IPS DF 6.9 (cell line): Measurements from ENCODE around the gene NT5C3A.

ENCODE experiments used
- DNase-seq: peaks from one replicate; pipeline ENCODE4 v3.0.0-alpha.2; 2013; ENCODE audit warnings: low read depth, low spot score
- H3K27ac ChIP-seq: one replicate; pipeline ENCODE4 v1.5.1; 2013; ENCODE audit warnings: low read length, control low read depth
- H3K27me3 ChIP-seq: 2 replicates; pipeline ENCODE4 v1.6.1; 2013; ENCODE audit warnings: mild to moderate bottlenecking, low read length; ENCODE audit not compliant: control insufficient read depth, insufficient read depth
- H3K36me3 ChIP-seq: 2 replicates; pipeline ENCODE4 v1.6.1; 2013; ENCODE audit warnings: low read length; ENCODE audit not compliant: control insufficient read depth, insufficient read depth
- H3K4me1 ChIP-seq: 2 replicates; pipeline ENCODE4 v1.6.1; 2013; ENCODE audit warnings: low read length; ENCODE audit not compliant: control insufficient read depth, insufficient read depth
- H3K4me3 ChIP-seq: 2 replicates; pipeline ENCODE4 v1.5.1; 2013; ENCODE audit warnings: mild to moderate bottlenecking, low read length
- H3K9me3 ChIP-seq: 2 replicates; pipeline ENCODE4 v1.6.1; 2013; ENCODE audit warnings: low read length, inconsistent platforms; ENCODE audit not compliant: control insufficient read depth, insufficient read depth
- WGBS: extraction: QIAGEN DNeasy Blood & Tissue Kit; methylation state at CpG from one replicate; pipeline ENCODE4 v1.1.7; 2013; ENCODE audit warnings: mixed read lengths, missing lambda C conversion rate; ENCODE audit not compliant: insufficient read length, insufficient coverage; 5-methylcytosine and 5-hydroxymethylcytosine counted together

The NT5C3A gene

GRCh38 chr7:33075818-33076518, 13.4 kb upstream of the NT5C3A start:
- Histone ChIP-seq H3K27ac (no peak overlapping the region), H3K9me3 (no peaks in the 10 kb centered on the region), H3K36me3 (no peaks in the 10 kb centered on the region), H3K27me3 (no peaks in the 10 kb centered on the region), H3K4me3 (no peak overlapping the region), H3K4me1 (peaks cover 6% of the 10 kb centered on the region)
- no CpG with 5 or more reads among the region's 3 CpGs for WGBS
- no peak for DNase-seq

- Histone ChIP-seq H3K27me3 (no peaks in the 10 kb centered on the region), H3K4me1 (no peaks in the 10 kb centered on the region), H3K4me3 (no peak overlapping the region), H3K36me3 (no peaks in the 10 kb centered on the region), H3K27ac (no peak overlapping the region), H3K9me3 (peaks cover 4% of the 10 kb centered on the region; the same call in 1 of the 2 replicates)
- WGBS: no CpG with 5 or more reads among the region's 4 CpGs
- DNase-seq: no peak
Measured at GRCh38 chr7:33073243-33073642, 10.7 kb upstream of the NT5C3A start.

GRCh38 chr7:33072471-33072870, 9.9 kb upstream of the NT5C3A start:
- H3K36me3 ChIP-seq: no peaks in the 10 kb centered on the region
- H3K4me3 ChIP-seq: no peak overlapping the region
- no peaks in the 10 kb centered on the region for H3K4me1 ChIP-seq
- WGBS: no CpG with 5 or more reads among the region's 2 CpGs
- no peak for DNase-seq
- no peaks in the 10 kb centered on the region for H3K27me3 ChIP-seq
- peaks cover 4% of the 10 kb centered on the region; the same call in 1 of the 2 replicates for H3K9me3 ChIP-seq
- no peak overlapping the region for H3K27ac ChIP-seq

GRCh38 chr7:33070831-33071230, 8.3 kb upstream of the NT5C3A start:
- Histone ChIP-seq H3K27ac (no peak overlapping the region), H3K9me3 (peaks cover 4% of the 10 kb centered on the region; the same call in 1 of the 2 replicates), H3K27me3 (no peaks in the 10 kb centered on the region), H3K4me1 (no peaks in the 10 kb centered on the region), H3K4me3 (no peak overlapping the region), H3K36me3 (no peaks in the 10 kb centered on the region)
- no CpG with 5 or more reads among the region's 6 CpGs for WGBS
- DNase-seq: no peak

GRCh38 chr7:33070277-33070676, 7.7 kb upstream of the NT5C3A start:
- Histone ChIP-seq H3K4me1 (no peaks in the 10 kb centered on the region), H3K27me3 (no peaks in the 10 kb centered on the region), H3K36me3 (no peaks in the 10 kb centered on the region), H3K27ac (no peak overlapping the region), H3K4me3 (no peak overlapping the region), H3K9me3 (peaks cover 4% of the 10 kb centered on the region; the same call in 1 of the 2 replicates)
- WGBS: no CpG with 5 or more reads among the region's 2 CpGs
- no peak for DNase-seq

GRCh38 chr7:33067921-33068320, 5.3 kb upstream of the NT5C3A start:
- Histone ChIP-seq H3K36me3 (no peaks in the 10 kb centered on the region), H3K4me3 (no peak overlapping the region), H3K9me3 (peaks cover 4% of the 10 kb centered on the region; the same call in 1 of the 2 replicates), H3K4me1 (no peaks in the 10 kb centered on the region), H3K27ac (no peak overlapping the region), H3K27me3 (no peaks in the 10 kb centered on the region)
- no peak for DNase-seq
- no CpG with 5 or more reads among the region's 1 CpG for WGBS

GRCh38 chr7:33066771-33067170, 4.2 kb upstream of the NT5C3A start:
- Histone ChIP-seq H3K27me3 (no peaks in the 10 kb centered on the region), H3K36me3 (no peaks in the 10 kb centered on the region), H3K9me3 (peaks cover 4% of the 10 kb centered on the region; the same call in 1 of the 2 replicates), H3K4me1 (no peaks in the 10 kb centered on the region), H3K4me3 (no peak overlapping the region), H3K27ac (no peak overlapping the region)
- no peak for DNase-seq
- WGBS: no CpG with 5 or more reads among the region's 1 CpG

GRCh38 chr7:33065981-33066380, 3.4 kb upstream of the NT5C3A start:
- H3K4me3 ChIP-seq: no peak overlapping the region
- H3K9me3 ChIP-seq: peaks cover 4% of the 10 kb centered on the region; the same call in 1 of the 2 replicates
- DNase-seq: no peak
- H3K27ac ChIP-seq: no peak overlapping the region
- no CpG with 5 or more reads among the region's 1 CpG for WGBS
- no peaks in the 10 kb centered on the region for H3K27me3 ChIP-seq
- no peaks in the 10 kb centered on the region for H3K4me1 ChIP-seq
- H3K36me3 ChIP-seq: no peaks in the 10 kb centered on the region

- WGBS: no CpG with 5 or more reads among the region's 50 CpGs
- H3K36me3 ChIP-seq: no peaks in the 10 kb centered on the region
- peak overlapping the region; percentile 60; the same call in 1 of the 2 replicates for H3K4me3 ChIP-seq
- peak; percentile 74 for DNase-seq
- H3K27ac ChIP-seq: no peak overlapping the region
- no peaks in the 10 kb centered on the region for H3K27me3 ChIP-seq
- H3K4me1 ChIP-seq: no peaks in the 10 kb centered on the region
- no peaks in the 10 kb centered on the region for H3K9me3 ChIP-seq
Measured at GRCh38 chr7:33062782-33063443, 337 bp upstream of the NT5C3A start.

- Histone ChIP-seq H3K27me3 (no peaks in the 10 kb centered on the region), H3K36me3 (no peaks in the 10 kb centered on the region), H3K4me1 (no peaks in the 10 kb centered on the region), H3K27ac (no peak overlapping the region), H3K9me3 (no peaks in the 10 kb centered on the region), H3K4me3 (no peak overlapping the region; the same call in 1 of the 2 replicates)
- DNase-seq: no peak
- WGBS: no CpG with 5 or more reads among the region's 8 CpGs
Measured at GRCh38 chr7:33061282-33061937, 1.2 kb downstream of the NT5C3A start.
